K562 (cell line): Measurements from ENCODE around the gene CNOT6. TPM values are rescaled to one million over a fixed set of nuclear protein-coding genes. Genes with fewer than 3 reads are reported as not detected.

Experiments used
- ATAC-seq: fragments of 200-7000 bp; cut with Tn5 transposase; 3 replicates; pipeline ENCODE4 v1.9.1; 2020; ENCODE audit warnings: moderate library complexity
- BruUV-seq: library from RNA; stranded (reverse); fragments of 400-500 nt; replicated peaks from 2 replicates; lab custom pipeline; 2021; lab: Mats Ljungman, UMichigan
- CTCF ChIA-PET: fragments of 300-600 bp; formaldehyde crosslinking; extraction: SDS; loops from one replicate; lab custom pipeline; 2021; ENCODE audit warnings: low intra/inter-chr PET ratio; lab: Yijun Ruan, JAX
- POLR2A ChIA-PET: fragments of 300-600, 350-650 bp; sonication (Branson Sonifier 250); formaldehyde crosslinking; extraction: SDS; loops from one replicate; lab custom pipeline; 2021; ENCODE audit warnings: antibody characterized with exemption, inconsistent platforms; lab: Yijun Ruan, JAX
- DNase-seq, 4 experiments: peaks; one replicate each; pipeline versions ENCODE4 v3.0.0 to v3.0.0-alpha.2; 2011 to 2018; ENCODE audit warnings: low spot score in 3 of 4, mixed read lengths in 3 of 4; ENCODE audit errors: extremely low read depth in 1 of 4
- FAIRE-seq: peaks from 2 replicates; lab custom pipeline; 2011; peaks lifted over from hg19 to GRCh38; lab: Jason Lieb, UNC
- H2AFZ ChIP-seq: 2 replicates; pipeline ENCODE4 v1.6.0; 2011; ENCODE audit warnings: low read depth, low read length, control low read depth, inconsistent platforms
- H3K27ac ChIP-seq: fragments of 200-600 bp; 3 replicates; pipeline ENCODE4 v1.8.0; 2011; ENCODE audit warnings: low read depth, mild to moderate bottlenecking, control low read depth, inconsistent platforms, low read length, moderate library complexity, mixed read lengths; ENCODE audit errors: extremely low read depth
- H3K27me3 ChIP-seq, 2 experiments: fragments of 300-600 bp in 1 of 2; 2 replicates in 1 of 2; 3 replicates in 1 of 2; pipeline versions ENCODE4 v1.6.0 to v1.8.0; 2011; ENCODE audit warnings: inconsistent platforms in 2 of 2, low read length in 2 of 2, mild to moderate bottlenecking in 1 of 2, mixed read lengths in 1 of 2, moderate library complexity in 1 of 2; ENCODE audit not compliant: control insufficient read depth in 2 of 2, insufficient read depth in 2 of 2
- H3K36me3 ChIP-seq: fragments of 300-600 bp; 3 replicates; pipeline ENCODE4 v1.8.0; 2011; ENCODE audit warnings: mild to moderate bottlenecking, low read length, inconsistent platforms; ENCODE audit not compliant: control insufficient read depth, insufficient read depth
- H3K4me1 ChIP-seq, 2 experiments: fragments of 200-600 bp in 1 of 2; replicated peaks in 1 of 2; 2 replicates in 1 of 2; 3 replicates in 1 of 2; pipeline versions ENCODE4 v1.5.1 to v1.8.0; 2011; ENCODE audit warnings: inconsistent platforms in 2 of 2, low read length in 2 of 2, mild to moderate bottlenecking in 1 of 2, mixed read lengths in 1 of 2, moderate library complexity in 1 of 2; ENCODE audit not compliant: control insufficient read depth in 2 of 2, insufficient read depth in 2 of 2
- H3K4me2 ChIP-seq: 2 replicates; pipeline ENCODE4 v1.6.1; 2011; ENCODE audit warnings: low read length, control low read depth, inconsistent platforms, mixed read lengths; ENCODE audit not compliant: insufficient read depth
- H3K4me3 ChIP-seq: fragments of 200-600 bp; sonication (generic), shearing (Covaris generic); 2 replicates; pipeline ENCODE4 v1.5.1; 2016; ENCODE audit warnings: control low read depth, inconsistent platforms
- H3K79me2 ChIP-seq: fragments of 200-600 bp; 3 replicates; pipeline ENCODE4 v1.8.0; 2011; ENCODE audit warnings: low read length, inconsistent platforms; ENCODE audit not compliant: control insufficient read depth, insufficient read depth
- H3K9ac ChIP-seq, 2 experiments: 2 replicates each; pipeline versions ENCODE4 v1.6.0 to v1.6.1; 2011; ENCODE audit warnings: low read depth in 2 of 2, low read length in 2 of 2, control low read depth in 1 of 2, inconsistent platforms in 1 of 2, mild to moderate bottlenecking in 1 of 2, mixed read lengths in 1 of 2; ENCODE audit not compliant: insufficient read depth in 1 of 2
- H3K9me1 ChIP-seq: one replicate; pipeline ENCODE4 v1.6.0; 2011; ENCODE audit warnings: inconsistent platforms, mild to moderate bottlenecking, low read length, moderate library complexity; ENCODE audit not compliant: control insufficient read depth, insufficient read depth
- H3K9me3 ChIP-seq: replicated peaks from 2 replicates; pipeline ENCODE4 v1.5.1; 2011; ENCODE audit warnings: low read depth, low read length, inconsistent platforms; ENCODE audit not compliant: control insufficient read depth, insufficient read depth
- H4K20me1 ChIP-seq: replicated peaks from 2 replicates; pipeline ENCODE4 v1.6.1; 2011; ENCODE audit warnings: low read length, inconsistent platforms, mixed read lengths; ENCODE audit not compliant: control insufficient read depth, insufficient read depth
- ATF1 ChIP-seq, 2 experiments: fragments of 450-650 bp in 1 of 2; IDR thresholded peaks; 2 replicates each; pipeline ENCODE4 v1.6.1; 2016; ENCODE audit warnings: missing compliant biosample characterization in 1 of 2, missing genetic modification characterization in 1 of 2
- HDAC6 ChIP-seq: IDR thresholded peaks from 2 replicates; pipeline ENCODE4 v1.6.1; 2012; ENCODE audit warnings: low read depth, mild to moderate bottlenecking, control low read depth, inconsistent platforms, low read length, moderate library complexity
- HNRNPL ChIP-seq: fragments of 200-400 bp; formaldehyde crosslinking; IDR thresholded peaks from 2 replicates; pipeline ENCODE4 v1.6.1; 2017; ENCODE audit warnings: low read depth, mild to moderate bottlenecking, low read length
- KLF13 ChIP-seq: fragments of 450-650 bp; IDR thresholded peaks from 2 replicates; pipeline ENCODE4 v1.6.1; 2016; ENCODE audit warnings: missing genetic modification characterization, low read depth, mild to moderate bottlenecking, missing compliant biosample characterization, moderate library complexity, borderline replicate concordance
- PHB2 ChIP-seq: fragments of 450-650 bp; IDR thresholded peaks from 2 replicates; pipeline ENCODE4 v1.6.1; 2017; ENCODE audit warnings: low read depth
- WGBS: fragments of 100-300 bp; shearing (Covaris generic); methylation state at CpG from one replicate; pipeline ENCODE4 v1.1.6; 2016; ENCODE audit warnings: low coverage, mixed read lengths; ENCODE audit not compliant: insufficient coverage; ENCODE audit errors: missing lambda C conversion rate; 5-methylcytosine and 5-hydroxymethylcytosine counted together
- in situ Hi-C: fragments of 300-500 bp; cut with MboI; formaldehyde crosslinking; loops from 4 replicates; pipeline ENCODE4 v1.15.0; 2018; ENCODE audit warnings: inconsistent platforms, mixed read lengths
- intact Hi-C: fragments of 100-400 bp; cut with micrococcal nuclease; formaldehyde crosslinking; loops from 2 replicates; pipeline ENCODE4 v1.14.2; 2022
- polyA plus RNA-seq, 8 experiments: library from polyadenylated mRNA; depleted of rRNA in 4 of 8; stranded (reverse) in 5 of 8; unstranded in 3 of 8; fragments of >200 nt; fragmentation: Nextera tagmentation in 2 of 8; fragmentation: Illumina TruSeq in 1 of 8; extraction: Ambion mirVana in 2 of 8; extraction: Trizol in 1 of 8; gene quantifications; 2 replicates each; pipeline versions ENCODE4 v1.2.1 to v1.2.3, GENCODE V29; 2011 to 2014; ENCODE audit warnings: inconsistent platforms in 1 of 8, missing spikeins in 1 of 8
- total RNA-seq, 7 experiments: library from RNA; depleted of rRNA in 6 of 7; stranded (reverse); fragments of >200 nt in 6 of 7; fragmentation: Illumina TruSeq in 2 of 7; extraction: Trizol in 2 of 7; gene quantifications; 2 replicates each; pipeline versions ENCODE4 v1.2.1 to v1.2.3, GENCODE V29; 2011 to 2021; ENCODE audit warnings: low replicate concordance in 1 of 7
- TF ChIP-seq, protein P1 (sequence below): fragments of 450-650 bp; IDR thresholded peaks from 2 replicates; pipeline ENCODE4 v1.6.1; 2018; ENCODE audit warnings: mild to moderate bottlenecking, low read depth; ENCODE audit not compliant: partially characterized antibody
- TF ChIP-seq, protein P2 (sequence below), 2 experiments: fragments of 450-650 bp; IDR thresholded peaks; 2 replicates each; pipeline ENCODE4 v1.6.1; 2016

CNOT6 gene
- total and polyA plus RNA-seq, 9 of the 15 experiments (the other 6 are each of a cell fraction or from before 2014, with no cell fraction given), result 4.9 to 32.4 (median 14.0) TPM

DNA sequence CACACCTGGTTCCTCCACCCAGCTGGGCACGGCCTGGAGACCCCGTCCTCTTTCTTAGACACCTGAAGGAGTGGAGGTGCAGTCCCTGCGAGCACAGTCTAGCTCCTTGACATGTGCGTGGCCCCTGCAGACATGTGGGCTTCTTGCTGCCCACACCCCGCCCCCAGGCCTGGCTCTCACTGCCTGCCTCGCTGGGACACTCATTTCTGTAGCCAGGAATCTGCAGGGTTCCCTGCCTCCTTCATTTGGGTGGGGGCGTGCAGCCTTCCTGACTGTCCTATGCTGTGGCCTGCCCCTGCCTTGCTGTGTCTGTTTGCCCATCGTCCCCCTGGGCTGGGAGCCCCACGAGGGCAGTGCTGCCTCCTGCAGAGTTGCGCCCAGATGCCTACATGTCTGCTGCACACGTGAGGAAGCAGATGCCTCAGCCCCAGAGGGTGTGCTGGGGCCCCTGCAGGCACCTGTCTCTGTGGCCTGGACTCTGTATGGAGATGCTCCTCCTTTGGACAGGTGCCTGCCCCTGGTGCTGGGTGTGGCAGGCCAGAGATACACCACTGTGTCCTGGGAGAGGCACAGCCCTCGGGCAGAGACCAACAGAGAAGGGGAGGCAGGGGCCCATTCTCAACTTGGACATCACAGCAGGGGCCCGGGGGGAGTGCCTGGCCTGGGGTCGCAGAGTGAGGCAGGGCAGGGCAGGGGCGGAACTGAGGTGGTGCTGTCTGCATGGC, 132.6 kb downstream of the CNOT6 start:
- H3K79me2 ChIP-seq, result no peaks in the 10 kb centered on the region
- no peaks in the 10 kb centered on the region for H3K36me3 ChIP-seq
- no peak overlapping the region for H2AFZ ChIP-seq
- 0 out of 4 replicates have a peak overlapping the region, but pooled peaks of 1 of the 2 experiments have one; percentile 26 for H3K9ac ChIP-seq
- intact Hi-C loops, result no loop called here
- ATAC-seq (no peak), DNase-seq (no peak), FAIRE-seq (no peak)
- H3K27me3 ChIP-seq, result peaks cover 17 to 64% of the 10 kb centered on the region in 2 experiments; a peak in 4 of 5 replicates
- no peaks in the 10 kb centered on the region for H3K9me1 ChIP-seq
- WGBS, result 4% methylated on average over 13 of the region's 15 CpGs
- H3K4me1 ChIP-seq, result peaks cover 0 to 50% of the 10 kb centered on the region in 2 experiments; a peak in 2 of 5 replicates
- H4K20me1 ChIP-seq, result peaks cover 6% of the 10 kb centered on the region
- no peaks in the 10 kb centered on the region for H3K9me3 ChIP-seq
- TF ChIP-seq PHB2 (no peak), HDAC6 (no peak), HNRNPL (no peak), KLF13 (no peak), ATF1 (CRISPR knock-in tag; IDR thresholded peaks at IDR 0.05) (no peak), ATF1 (tag; IDR thresholded peaks at IDR 0.05) (no peak)
- TF ChIP-seq, protein P1, sequence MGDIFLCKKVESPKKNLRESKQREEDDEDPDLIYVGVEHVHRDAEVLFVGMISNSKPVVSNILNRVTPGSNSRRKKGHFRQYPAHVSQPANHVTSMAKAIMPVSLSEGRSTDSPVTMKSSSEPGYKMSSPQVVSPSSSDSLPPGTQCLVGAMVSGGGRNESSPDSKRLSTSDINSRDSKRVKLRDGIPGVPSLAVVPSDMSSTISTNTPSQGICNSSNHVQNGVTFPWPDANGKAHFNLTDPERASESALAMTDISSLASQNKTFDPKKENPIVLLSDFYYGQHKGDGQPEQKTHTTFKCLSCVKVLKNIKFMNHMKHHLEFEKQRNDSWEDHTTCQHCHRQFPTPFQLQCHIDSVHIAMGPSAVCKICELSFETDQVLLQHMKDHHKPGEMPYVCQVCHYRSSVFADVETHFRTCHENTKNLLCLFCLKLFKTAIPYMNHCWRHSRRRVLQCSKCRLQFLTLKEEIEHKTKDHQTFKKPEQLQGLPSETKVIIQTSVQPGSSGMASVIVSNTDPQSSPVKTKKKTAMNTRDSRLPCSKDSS, result no peak
- TF ChIP-seq, protein P2, sequence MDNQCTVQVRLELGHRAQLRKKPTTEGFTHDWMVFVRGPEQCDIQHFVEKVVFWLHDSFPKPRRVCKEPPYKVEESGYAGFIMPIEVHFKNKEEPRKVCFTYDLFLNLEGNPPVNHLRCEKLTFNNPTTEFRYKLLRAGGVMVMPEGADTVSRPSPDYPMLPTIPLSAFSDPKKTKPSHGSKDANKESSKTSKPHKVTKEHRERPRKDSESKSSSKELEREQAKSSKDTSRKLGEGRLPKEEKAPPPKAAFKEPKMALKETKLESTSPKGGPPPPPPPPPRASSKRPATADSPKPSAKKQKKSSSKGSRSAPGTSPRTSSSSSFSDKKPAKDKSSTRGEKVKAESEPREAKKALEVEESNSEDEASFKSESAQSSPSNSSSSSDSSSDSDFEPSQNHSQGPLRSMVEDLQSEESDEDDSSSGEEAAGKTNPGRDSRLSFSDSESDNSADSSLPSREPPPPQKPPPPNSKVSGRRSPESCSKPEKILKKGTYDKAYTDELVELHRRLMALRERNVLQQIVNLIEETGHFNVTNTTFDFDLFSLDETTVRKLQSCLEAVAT (IDR thresholded peaks at IDR 0.05), result no peak
- POLR2A ChIA-PET, result interaction anchor here (0.7 kb wide), 1 partner anchor 409 kb away, joined by 3 read pairs; no protein-coding TSS in a partner anchor
- CTCF ChIA-PET, result no interaction called here
- H3K27ac ChIP-seq, result no peak overlapping the region
- H3K4me2 ChIP-seq, result no peak overlapping the region
- no TSS peak for BruUV-seq
- in situ Hi-C loops, result no loop called here
- H3K4me3 ChIP-seq, result no peak overlapping the region
